A673 (cell line): ENCODE results near the gene CYP2A13.

Experiments
- CTCF ChIP-seq: fragments of 300-800, 200-600 bp; sonication (generic); conservative IDR thresholded peaks from 2 replicates; pipeline ENCODE4 v1.5.1; 2017; ENCODE audit warnings: low read depth, mild to moderate bottlenecking, antibody characterized with exemption, low read length, moderate library complexity, mixed read lengths
- EZH2 ChIP-seq: fragments of 200-600 bp; sonication (generic); IDR thresholded peaks from 2 replicates; pipeline ENCODE4 v1.6.1; 2017; ENCODE audit warnings: borderline replicate concordance, low read depth, mild to moderate bottlenecking, mixed read lengths, antibody characterized with exemption, low read length; ENCODE audit not compliant: poor library complexity, severe bottlenecking

- no peak for TF ChIP-seq CTCF
- no peak for TF ChIP-seq EZH2
Measured at GRCh38 chr19:41123716-41124294, 35.6 kb downstream of the CYP2A13 start.
